A549 treated with Hydrocortisone at 1 μM for 4 hours (cell line): ENCODE data around the gene DLX1. TPM values are rescaled to one million over a fixed set of nuclear protein-coding genes. Genes with fewer than 3 reads are reported as not detected.

Experiments
- total RNA-seq: library from RNA; stranded (reverse); fragments of 200-300 nt; extraction: Qiagen RNA extraction; gene quantifications from 5 replicates; pipeline ENCODE4 v1.2.3, GENCODE V29; 2022

Gene DLX1
- 2.0 to 3.3 TPM (median 2.8 TPM) in 5 replicates for total RNA-seq

GRCh38 chr2:172085460-172086159 lies at the start of gene DLX1:
Gene DLX1, plus strand, starts transcription at chr2:172085507. Its CDS starts 171 bp downstream, at chr2:172085678.

GRCh38 chr2:172102391-172103359 lies 17.4 kb downstream of the DLX1 start, which contains the start of gene DLX2:
Gene DLX2, minus strand, starts transcription at chr2:172102900. Its CDS starts 362 bp downstream, at chr2:172102538.

Other genes starting within 250 kb of the DLX1 start
- 13.7 to 16.9 TPM (median 14.1 TPM) in 5 replicates for gene SLC25A12, start 191.3 kb upstream of the DLX1 start, total RNA-seq
- 62.5 to 82.0 TPM (median 71.5 TPM) in 5 replicates for gene HAT1, start 163.0 kb upstream of the DLX1 start, total RNA-seq
- gene METAP1D, start 85.6 kb upstream of the DLX1 start, total RNA-seq = 2.3 to 4.1 TPM (median 2.9 TPM) in 5 replicates
- gene DLX2, start 17.4 kb downstream of the DLX1 start, total RNA-seq = 0.29 to 0.66 TPM (median 0.59 TPM) in 5 replicates